HL-60 (cell line): ENCODE measurements around the gene SLC38A1.

Experiments
- DNase-seq, 2 experiments: peaks; one replicate each; pipeline ENCODE4 v3.0.0-alpha.2; 2010 to 2020; ENCODE audit warnings: low read depth in 1 of 2, low spot score in 1 of 2
- H3K27ac ChIP-seq: fragments of 250-450 bp; sonication (Bioruptor Pico); replicated peaks from 2 replicates; pipeline ENCODE4 v1.5.1; 2020; ENCODE audit warnings: mild to moderate bottlenecking, moderate library complexity
- H3K27me3 ChIP-seq: fragments of 250-450 bp; sonication (Bioruptor Pico); 2 replicates; pipeline ENCODE4 v1.5.1; 2021; ENCODE audit warnings: mild to moderate bottlenecking, moderate library complexity; ENCODE audit not compliant: insufficient read depth, poor library complexity, severe bottlenecking
- H3K4me3 ChIP-seq: replicated peaks from 2 replicates; pipeline ENCODE4 v1.5.1; 2011; ENCODE audit warnings: mild to moderate bottlenecking, control low read depth, low read length; ENCODE audit not compliant: insufficient read depth
- GABPA ChIP-seq: IDR thresholded peaks from 2 replicates; pipeline ENCODE4 v1.6.1; 2012; ENCODE audit warnings: low read depth
- POLR2AphosphoS5 ChIP-seq: IDR thresholded peaks from 2 replicates; pipeline ENCODE4 v1.6.1; 2012; ENCODE audit warnings: low read depth
- SPI1 ChIP-seq: IDR thresholded peaks from 2 replicates; pipeline ENCODE4 v1.6.1; 2012; ENCODE audit warnings: low read depth, mild to moderate bottlenecking, borderline replicate concordance
- TF ChIP-seq, protein P1 (sequence below): IDR thresholded peaks from 2 replicates; pipeline ENCODE4 v1.6.1; 2012; ENCODE audit warnings: low read depth; ENCODE audit not compliant: insufficient replicate concordance
- TF ChIP-seq, protein P2 (sequence below): IDR thresholded peaks from one replicate; pipeline ENCODE4 v1.5.1; 2011; ENCODE audit warnings: low read length, control low read depth, inconsistent platforms; ENCODE audit not compliant: insufficient read depth

The SLC38A1 gene

DNA sequence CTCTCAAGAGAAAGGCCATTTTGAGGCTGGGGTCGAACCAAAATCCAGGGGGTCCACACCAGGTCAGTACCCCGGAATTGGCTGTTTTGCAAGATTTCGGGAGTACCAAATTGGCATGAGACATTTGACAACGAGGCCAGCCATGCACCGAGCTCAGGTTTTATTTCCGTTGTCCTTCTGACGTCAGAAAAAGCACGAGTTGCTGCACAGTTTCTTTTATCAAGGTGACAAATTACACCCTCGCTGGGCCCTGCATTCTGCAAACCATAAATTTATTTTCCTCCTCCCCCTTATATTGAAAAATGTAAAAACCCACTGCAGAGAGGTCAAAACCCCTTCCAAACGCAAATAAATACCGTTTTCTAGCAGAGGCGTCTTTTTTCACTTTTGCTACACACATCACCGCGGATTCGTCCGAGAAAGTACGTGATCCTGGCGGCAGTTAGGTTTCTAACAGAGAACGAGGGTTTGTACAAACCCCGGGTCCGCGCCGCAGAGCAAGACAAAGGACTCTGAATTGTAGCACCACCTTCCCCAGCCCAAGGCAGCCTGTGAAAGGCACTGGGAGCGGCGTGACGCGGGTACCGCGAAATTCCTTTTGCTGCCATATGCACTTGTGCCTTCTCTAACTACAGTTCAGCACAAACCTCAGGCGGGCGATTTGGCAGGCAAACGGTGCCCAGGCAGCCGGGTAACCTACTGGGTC, 1.8 kb downstream of the SLC38A1 start:
- H3K4me3 ChIP-seq = peak overlapping the region; percentile 85
- peak in 1 of 2 experiments; percentile 52 for DNase-seq
- peak overlapping the region; percentile 85 for H3K27ac ChIP-seq
- H3K27me3 ChIP-seq = no peaks in the 10 kb centered on the region
- TF ChIP-seq, protein P1, sequence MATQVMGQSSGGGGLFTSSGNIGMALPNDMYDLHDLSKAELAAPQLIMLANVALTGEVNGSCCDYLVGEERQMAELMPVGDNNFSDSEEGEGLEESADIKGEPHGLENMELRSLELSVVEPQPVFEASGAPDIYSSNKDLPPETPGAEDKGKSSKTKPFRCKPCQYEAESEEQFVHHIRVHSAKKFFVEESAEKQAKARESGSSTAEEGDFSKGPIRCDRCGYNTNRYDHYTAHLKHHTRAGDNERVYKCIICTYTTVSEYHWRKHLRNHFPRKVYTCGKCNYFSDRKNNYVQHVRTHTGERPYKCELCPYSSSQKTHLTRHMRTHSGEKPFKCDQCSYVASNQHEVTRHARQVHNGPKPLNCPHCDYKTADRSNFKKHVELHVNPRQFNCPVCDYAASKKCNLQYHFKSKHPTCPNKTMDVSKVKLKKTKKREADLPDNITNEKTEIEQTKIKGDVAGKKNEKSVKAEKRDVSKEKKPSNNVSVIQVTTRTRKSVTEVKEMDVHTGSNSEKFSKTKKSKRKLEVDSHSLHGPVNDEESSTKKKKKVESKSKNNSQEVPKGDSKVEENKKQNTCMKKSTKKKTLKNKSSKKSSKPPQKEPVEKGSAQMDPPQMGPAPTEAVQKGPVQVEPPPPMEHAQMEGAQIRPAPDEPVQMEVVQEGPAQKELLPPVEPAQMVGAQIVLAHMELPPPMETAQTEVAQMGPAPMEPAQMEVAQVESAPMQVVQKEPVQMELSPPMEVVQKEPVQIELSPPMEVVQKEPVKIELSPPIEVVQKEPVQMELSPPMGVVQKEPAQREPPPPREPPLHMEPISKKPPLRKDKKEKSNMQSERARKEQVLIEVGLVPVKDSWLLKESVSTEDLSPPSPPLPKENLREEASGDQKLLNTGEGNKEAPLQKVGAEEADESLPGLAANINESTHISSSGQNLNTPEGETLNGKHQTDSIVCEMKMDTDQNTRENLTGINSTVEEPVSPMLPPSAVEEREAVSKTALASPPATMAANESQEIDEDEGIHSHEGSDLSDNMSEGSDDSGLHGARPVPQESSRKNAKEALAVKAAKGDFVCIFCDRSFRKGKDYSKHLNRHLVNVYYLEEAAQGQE = no peak
- TF ChIP-seq GABPA (no peak), SPI1 (no peak), POLR2AphosphoS5 (no peak)
- TF ChIP-seq, protein P2, sequence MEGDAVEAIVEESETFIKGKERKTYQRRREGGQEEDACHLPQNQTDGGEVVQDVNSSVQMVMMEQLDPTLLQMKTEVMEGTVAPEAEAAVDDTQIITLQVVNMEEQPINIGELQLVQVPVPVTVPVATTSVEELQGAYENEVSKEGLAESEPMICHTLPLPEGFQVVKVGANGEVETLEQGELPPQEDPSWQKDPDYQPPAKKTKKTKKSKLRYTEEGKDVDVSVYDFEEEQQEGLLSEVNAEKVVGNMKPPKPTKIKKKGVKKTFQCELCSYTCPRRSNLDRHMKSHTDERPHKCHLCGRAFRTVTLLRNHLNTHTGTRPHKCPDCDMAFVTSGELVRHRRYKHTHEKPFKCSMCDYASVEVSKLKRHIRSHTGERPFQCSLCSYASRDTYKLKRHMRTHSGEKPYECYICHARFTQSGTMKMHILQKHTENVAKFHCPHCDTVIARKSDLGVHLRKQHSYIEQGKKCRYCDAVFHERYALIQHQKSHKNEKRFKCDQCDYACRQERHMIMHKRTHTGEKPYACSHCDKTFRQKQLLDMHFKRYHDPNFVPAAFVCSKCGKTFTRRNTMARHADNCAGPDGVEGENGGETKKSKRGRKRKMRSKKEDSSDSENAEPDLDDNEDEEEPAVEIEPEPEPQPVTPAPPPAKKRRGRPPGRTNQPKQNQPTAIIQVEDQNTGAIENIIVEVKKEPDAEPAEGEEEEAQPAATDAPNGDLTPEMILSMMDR = no peak

GRCh38 chr12:46266382-46266791, 2.5 kb downstream of the SLC38A1 start:
- DNase-seq = peak in 1 of 2 experiments; percentile 21
- no peaks in the 10 kb centered on the region for H3K27me3 ChIP-seq
- H3K4me3 ChIP-seq = peak overlapping the region; percentile 85
- no peak for TF ChIP-seq GABPA
- TF ChIP-seq, protein P2 = no peak
- H3K27ac ChIP-seq = peak overlapping the region; percentile 85; the same call in 1 of the 2 replicates

DNA sequence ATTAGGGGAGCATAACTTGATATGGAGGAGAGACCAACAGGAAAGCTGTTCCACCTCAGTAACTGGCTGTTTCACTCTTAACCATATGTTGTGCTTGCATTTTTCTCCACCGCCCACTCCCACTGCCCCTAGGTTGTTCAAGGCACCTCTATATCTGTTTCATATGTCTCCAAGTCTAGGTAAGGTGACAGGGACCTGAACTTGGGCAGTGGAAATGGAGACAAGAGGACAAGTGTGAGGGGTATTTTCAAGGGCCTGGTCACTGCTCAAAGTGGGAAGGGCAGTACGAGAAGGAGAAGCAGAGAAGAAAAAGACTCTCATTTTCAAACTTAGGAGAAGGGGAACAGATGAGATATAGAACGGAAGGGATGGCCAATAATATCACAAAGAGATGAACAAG, 3.1 kb downstream of the SLC38A1 start:
- H3K4me3 ChIP-seq = no peak overlapping the region
- no peak for DNase-seq
- TF ChIP-seq GABPA (no peak), SPI1 (no peak), POLR2AphosphoS5 (no peak)
- TF ChIP-seq, protein P2 = no peak
- TF ChIP-seq, protein P1 = no peak
- no peak overlapping the region for H3K27ac ChIP-seq
- H3K27me3 ChIP-seq = no peaks in the 10 kb centered on the region

DNA sequence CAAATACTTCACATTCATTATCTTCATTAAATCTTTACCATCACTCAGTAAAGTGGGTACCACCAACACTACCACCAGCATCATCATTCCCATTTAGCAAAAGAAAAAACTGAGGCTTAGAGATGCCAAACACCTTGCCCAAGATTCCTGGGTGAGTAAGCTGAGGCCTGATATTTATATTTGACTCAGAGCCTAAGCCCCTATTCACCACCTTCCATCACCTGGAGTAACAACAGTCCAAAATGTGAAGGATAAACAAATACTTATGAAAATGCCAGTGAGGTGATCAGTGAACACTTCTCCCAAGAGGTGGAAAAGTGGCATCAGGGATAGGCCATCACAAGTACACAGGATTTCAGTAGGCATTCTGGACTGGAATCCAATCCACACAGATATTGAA, 3.7 kb downstream of the SLC38A1 start:
- no peak overlapping the region for H3K27ac ChIP-seq
- no peak for DNase-seq
- H3K4me3 ChIP-seq = no peak overlapping the region
- TF ChIP-seq SPI1 (no peak), GABPA (no peak), POLR2AphosphoS5 (no peak)
- TF ChIP-seq, protein P2 = no peak
- TF ChIP-seq, protein P1 = no peak
- no peaks in the 10 kb centered on the region for H3K27me3 ChIP-seq
